Measurements from ENCODE around the gene CALHM2.

CALHM2 gene

DNA sequence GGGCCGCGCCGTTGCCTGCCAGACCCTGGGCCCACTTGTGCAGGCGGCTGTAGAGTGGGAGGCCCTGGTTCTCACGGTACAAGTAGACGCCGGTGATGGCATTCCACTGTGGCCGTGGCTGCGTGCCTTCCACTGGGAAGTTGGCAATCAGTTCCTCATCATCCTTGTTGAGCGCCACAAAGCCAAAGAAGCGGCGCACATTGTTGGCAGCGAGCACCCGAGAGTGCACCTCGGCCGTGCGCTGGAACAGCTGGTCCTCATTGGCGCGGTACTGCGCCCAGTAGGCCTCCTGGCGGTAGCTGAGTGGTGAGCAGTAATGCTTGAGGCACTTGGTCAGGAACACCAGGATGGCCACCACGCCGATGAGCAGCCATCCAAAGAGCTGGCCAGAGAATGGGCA, 5.0 kb downstream of the CALHM2 start:
- TF ChIP-seq GATA3 (IDR thresholded peaks at IDR 0.05; ENCODE audit: low read depth, low read length): no peak
- TF ChIP-seq GATA2 (IDR thresholded peaks at IDR 0.05; ENCODE audit: low read depth, low read length): no peak

DNA sequence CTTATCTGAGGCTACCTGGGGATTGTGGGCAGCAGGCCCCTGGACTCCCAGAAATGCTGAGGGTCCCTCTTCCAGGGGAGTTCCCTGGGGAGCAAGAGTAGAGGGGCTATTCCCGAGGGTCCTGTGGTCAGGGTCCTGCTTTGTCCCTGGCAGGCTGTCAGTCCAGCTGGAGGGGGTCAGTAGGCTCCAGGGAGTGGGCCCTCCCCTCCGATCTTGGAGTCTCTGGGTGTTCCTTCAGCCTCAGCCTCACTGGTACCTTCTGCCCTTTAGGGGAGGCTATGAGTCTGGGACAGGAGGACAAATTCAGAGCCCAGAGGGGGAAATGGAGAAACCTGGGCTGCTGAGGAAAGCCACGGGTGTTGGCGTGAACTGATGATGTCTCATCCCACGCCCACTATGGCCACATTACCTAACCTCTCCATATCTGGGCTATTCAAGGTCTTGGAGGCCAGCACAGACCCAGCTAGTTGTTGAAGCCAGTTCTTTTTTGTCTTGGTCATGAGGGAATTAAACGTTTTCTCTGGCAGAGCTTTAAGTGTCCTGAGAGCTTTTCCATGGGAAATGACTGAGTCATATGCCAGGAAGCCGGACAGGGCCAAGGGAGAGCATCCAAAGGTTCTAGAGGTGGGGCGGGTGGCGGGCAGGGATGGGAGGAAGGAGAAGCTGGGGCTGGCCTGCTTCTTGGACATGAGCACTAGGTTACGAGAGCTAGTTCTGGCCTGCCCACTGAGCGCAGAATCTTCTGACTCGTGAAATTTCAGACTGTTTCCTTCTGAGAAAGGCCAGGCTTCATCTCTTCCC, 6.2 kb downstream of the CALHM2 start:
- TF ChIP-seq GATA3 (IDR thresholded peaks at IDR 0.05; ENCODE audit: low read depth, low read length) (no peak), GATA2 (IDR thresholded peaks at IDR 0.05; ENCODE audit: low read depth, low read length) (no peak)

GRCh38 chr10:103445366-103445765, 6.8 kb downstream of the CALHM2 start:
- TF ChIP-seq GATA2 (IDR thresholded peaks at IDR 0.05; ENCODE audit: low read depth, low read length): no peak
- no peak for TF ChIP-seq GATA3 (IDR thresholded peaks at IDR 0.05; ENCODE audit: low read depth, low read length)

GRCh38 chr10:103444478-103444877, 7.7 kb downstream of the CALHM2 start:
- TF ChIP-seq GATA3 (IDR thresholded peaks at IDR 0.05; ENCODE audit: low read depth, low read length): no peak

DNA sequence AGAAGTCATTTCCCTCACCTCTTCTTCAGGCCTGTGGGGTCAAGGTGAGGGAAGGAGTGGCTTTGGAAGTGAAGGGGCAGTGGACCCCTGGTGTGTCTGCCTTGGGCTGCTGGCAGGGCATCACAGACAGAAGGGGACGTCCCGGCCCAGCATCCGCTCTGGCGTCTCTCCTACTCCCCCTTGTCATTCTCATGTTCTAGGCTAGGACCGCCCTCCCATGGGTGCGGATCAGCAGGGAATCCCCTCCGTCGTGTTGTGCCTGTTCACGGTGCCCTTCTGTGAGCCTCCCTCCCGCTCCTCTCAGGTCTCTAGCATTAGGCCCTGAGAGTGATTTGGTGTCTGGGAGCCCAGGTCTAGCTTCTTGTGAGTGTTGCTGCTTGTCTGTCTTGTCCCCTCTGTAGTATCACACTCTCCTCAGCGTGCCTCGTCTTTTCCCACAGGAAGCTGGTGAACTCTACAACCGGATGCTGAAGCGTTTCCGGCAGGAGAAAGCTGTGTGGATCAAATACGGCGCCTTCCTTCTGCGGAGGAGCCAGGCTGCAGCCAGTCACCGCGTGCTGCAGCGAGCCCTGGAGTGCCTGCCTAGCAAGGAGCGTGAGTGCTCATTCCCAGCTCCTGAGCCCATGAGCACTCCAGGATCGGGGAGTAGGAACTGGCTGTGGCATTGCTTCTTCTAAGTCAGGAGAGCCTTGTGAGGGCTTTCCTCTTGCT, 8.5 kb downstream of the CALHM2 start:
- TF ChIP-seq GATA2 (IDR thresholded peaks at IDR 0.05; ENCODE audit: low read depth, low read length) (no peak), GATA3 (IDR thresholded peaks at IDR 0.05; ENCODE audit: low read depth, low read length) (no peak)

DNA sequence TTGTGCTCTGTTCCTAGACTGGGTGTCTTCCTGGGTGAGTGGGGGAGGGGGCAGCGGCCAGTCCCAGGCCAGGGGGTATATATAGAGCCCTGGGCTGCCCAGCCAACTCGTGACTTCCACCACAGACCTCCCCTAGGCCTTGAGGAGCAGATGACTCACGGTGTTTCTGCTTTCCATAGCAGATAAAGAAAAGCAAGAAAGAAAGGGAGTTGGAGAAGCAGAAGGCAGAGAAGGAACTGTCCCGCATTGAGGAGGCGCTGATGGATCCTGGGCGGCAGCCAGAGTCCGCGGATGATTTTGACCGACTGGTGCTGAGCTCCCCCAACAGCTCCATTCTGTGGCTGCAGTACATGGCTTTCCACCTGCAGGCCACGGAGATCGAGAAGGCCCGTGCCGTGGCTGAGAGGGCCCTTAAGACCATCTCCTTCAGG, 10.1 kb downstream of the CALHM2 start:
- TF ChIP-seq GATA2 (IDR thresholded peaks at IDR 0.05; ENCODE audit: low read depth, low read length): no peak
- TF ChIP-seq GATA3 (IDR thresholded peaks at IDR 0.05; ENCODE audit: low read depth, low read length): no peak

- TF ChIP-seq GATA3 (IDR thresholded peaks at IDR 0.05; ENCODE audit: low read depth, low read length) (no peak), GATA2 (IDR thresholded peaks at IDR 0.05; ENCODE audit: low read depth, low read length) (no peak)
These were observed 10.6 kb downstream of the CALHM2 start for GRCh38 chr10:103441611-103442010.

GRCh38 chr10:103441206-103441605, 11.0 kb downstream of the CALHM2 start:
- TF ChIP-seq GATA3 (IDR thresholded peaks at IDR 0.05; ENCODE audit: low read depth, low read length): no peak

DNA sequence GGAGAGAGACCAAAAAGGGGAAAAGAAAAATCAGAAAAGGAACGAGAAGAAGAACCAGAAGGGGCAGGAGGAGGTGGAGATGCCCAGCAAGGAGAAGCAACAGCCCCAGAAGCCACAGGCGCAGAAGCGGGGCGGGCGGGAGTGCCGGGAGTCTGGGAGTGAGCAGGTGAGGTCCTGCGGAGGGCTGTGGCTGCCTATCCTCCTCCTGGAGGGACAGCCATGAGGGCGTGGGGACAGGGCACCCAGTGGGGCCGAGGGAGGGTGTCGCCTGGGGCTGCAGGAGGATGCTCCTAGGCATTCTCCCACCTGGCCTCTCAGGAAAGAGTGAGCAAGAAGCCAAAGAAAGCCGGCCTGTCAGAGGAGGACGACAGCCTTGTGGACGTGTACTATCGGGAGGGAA, 11.8 kb downstream of the CALHM2 start:
- TF ChIP-seq GATA2 (IDR thresholded peaks at IDR 0.05; ENCODE audit: low read depth, low read length) (no peak), GATA3 (IDR thresholded peaks at IDR 0.05; ENCODE audit: low read depth, low read length) (no peak)

DNA sequence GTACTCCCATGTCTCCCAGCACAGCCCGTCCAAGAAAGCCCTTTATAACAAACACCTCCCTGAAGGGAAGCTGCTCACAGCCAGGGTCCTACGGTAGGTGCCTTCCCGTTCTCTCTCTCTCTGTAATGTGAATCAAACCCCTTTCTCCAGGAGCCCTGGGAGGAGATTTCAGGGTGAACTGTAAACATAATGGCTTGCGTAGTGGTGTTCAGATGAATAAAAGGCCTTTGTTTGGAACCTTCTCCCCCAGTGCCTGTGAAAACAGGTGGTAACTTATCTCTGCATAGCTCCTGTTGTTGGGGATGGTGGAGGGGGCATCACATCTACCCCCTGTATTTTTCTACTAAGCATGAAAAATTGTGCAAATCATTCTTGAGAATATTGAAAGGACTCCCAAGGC, 12.4 kb downstream of the CALHM2 start:
- TF ChIP-seq GATA2 (IDR thresholded peaks at IDR 0.05; ENCODE audit: low read depth, low read length) (no peak), GATA3 (IDR thresholded peaks at IDR 0.05; ENCODE audit: low read depth, low read length) (no peak)

- no peak for TF ChIP-seq GATA3 (IDR thresholded peaks at IDR 0.05; ENCODE audit: low read depth, low read length)
- no peak for TF ChIP-seq GATA2 (IDR thresholded peaks at IDR 0.05; ENCODE audit: low read depth, low read length)
These were observed 18.3 kb downstream of the CALHM2 start for GRCh38 chr10:103433858-103434257.

GRCh38 chr10:103431902-103432301, 20.3 kb downstream of the CALHM2 start:
- no peak for TF ChIP-seq GATA3 (IDR thresholded peaks at IDR 0.05; ENCODE audit: low read depth, low read length)
- no peak for TF ChIP-seq GATA2 (IDR thresholded peaks at IDR 0.05; ENCODE audit: low read depth, low read length)

GRCh38 chr10:103429647-103430046, 22.5 kb downstream of the CALHM2 start:
- TF ChIP-seq GATA3 (IDR thresholded peaks at IDR 0.05; ENCODE audit: low read depth, low read length) (no peak), GATA2 (IDR thresholded peaks at IDR 0.05; ENCODE audit: low read depth, low read length) (no peak)

DNA sequence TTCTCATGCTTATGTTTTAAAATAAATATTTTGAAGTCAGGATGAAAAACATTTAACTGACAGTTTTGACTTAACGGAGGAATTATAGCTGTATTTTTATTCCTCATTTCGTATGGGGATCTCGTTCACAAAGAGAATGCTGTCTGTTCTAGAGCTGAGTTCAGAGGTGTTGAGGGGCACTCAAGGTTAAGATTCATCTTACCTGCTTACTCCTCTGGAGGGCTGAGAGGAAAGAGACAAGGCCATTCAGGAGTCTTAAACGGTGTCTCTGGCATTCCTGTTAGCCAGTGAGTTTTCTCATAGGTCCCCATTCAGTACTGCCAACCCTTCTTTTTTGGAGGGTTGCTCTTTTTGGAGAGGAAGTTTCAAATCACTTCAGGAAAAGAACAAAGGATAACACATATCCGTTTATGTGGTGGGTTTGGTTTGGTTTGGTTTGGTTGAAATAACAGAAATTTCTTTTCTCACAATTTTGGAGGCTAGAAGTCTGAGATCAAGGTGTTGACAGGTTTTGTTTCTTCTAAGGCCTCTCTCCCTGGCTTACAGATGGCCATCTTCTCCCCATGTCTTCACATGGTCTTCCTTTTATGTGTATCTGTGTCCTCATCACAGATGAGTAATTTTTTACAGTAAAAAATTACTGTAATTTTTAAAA, 23.1 kb downstream of the CALHM2 start:
- no peak for TF ChIP-seq GATA3 (IDR thresholded peaks at IDR 0.05; ENCODE audit: low read depth, low read length)

DNA sequence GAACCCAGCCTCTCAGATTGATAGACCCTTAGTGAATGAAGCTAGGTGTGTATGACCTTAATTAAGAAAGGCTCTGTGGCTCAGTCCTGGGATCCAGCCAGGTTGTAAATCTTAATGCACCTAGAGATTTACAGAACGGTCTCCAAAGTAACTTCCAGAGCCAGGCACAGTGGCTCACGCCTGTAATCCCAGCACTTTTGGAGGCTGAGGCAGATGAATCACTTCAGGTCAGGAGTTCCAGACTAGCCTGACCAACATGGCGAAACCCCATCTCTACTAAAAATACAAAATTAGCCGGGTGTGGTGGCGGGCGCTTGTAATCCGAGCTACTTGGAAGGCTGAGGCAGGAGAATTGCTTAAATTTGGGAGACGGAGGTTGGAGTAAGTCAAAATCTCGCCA, 24.3 kb downstream of the CALHM2 start:
- no peak for TF ChIP-seq GATA3 (IDR thresholded peaks at IDR 0.05; ENCODE audit: low read depth, low read length)
- no peak for TF ChIP-seq GATA2 (IDR thresholded peaks at IDR 0.05; ENCODE audit: low read depth, low read length)

Data from SH-SY5Y (cell line).